ENCODE results near the gene PTGDR2.

PTGDR2 gene

DNA sequence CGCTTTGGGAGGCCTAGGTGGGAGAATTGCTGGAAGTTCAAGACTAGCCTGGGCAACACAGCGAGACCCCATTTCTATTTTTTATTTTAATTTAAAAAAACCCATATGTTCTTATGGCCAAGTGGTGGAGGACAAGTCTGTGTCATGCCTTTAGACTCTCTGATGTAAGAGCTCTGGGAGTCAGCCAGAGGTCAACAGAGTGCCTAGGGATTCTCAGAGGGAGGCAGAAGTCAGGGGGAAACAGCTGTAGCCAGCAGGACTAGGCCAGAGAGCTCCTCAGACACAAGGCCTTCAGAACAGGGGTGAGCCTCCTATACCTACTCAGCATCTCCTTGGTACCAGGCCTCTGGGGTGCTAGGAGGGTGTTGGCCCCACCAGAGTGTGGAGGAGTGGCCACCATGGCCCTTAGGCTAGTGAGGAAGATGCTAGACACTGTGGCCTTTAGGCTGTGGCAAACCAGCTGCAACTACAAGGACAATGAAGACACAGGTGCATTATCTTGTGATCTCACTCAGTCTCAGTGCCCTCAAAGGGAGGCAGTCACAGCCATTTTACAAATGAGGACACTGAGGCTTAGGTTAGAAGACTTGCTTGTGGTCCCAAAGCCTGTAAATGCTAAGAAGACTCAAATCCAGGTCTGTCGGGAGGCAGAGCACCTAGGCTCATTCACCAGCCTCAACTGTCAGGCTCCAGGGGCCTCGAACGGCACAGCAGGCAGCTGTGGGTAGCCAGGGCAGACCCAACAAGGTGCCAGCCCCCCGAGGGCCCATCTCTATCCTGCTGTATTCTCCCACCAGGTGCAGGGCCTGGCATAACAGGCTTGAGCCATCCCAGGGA, 16.6 kb upstream of the PTGDR2 start:
- Histone ChIP-seq H3K4me3 (ENCODE audit: low read length) (no peak overlapping the region), H3K36me3 (ENCODE audit: insufficient read depth, low read depth, low read length) (no peaks in the 10 kb centered on the region), H3K4me1 (ENCODE audit: insufficient read depth, low read length) (no peaks in the 10 kb centered on the region), H3K9me3 (ENCODE audit: insufficient read depth, low read depth, low read length) (no peaks in the 10 kb centered on the region), H3K27ac (ENCODE audit: low read length) (no peak overlapping the region), H3K9ac (ENCODE audit: low read depth, low read length) (no peak overlapping the region), H3K27me3 (ENCODE audit: insufficient read depth, low read length) (no peaks in the 10 kb centered on the region)

DNA sequence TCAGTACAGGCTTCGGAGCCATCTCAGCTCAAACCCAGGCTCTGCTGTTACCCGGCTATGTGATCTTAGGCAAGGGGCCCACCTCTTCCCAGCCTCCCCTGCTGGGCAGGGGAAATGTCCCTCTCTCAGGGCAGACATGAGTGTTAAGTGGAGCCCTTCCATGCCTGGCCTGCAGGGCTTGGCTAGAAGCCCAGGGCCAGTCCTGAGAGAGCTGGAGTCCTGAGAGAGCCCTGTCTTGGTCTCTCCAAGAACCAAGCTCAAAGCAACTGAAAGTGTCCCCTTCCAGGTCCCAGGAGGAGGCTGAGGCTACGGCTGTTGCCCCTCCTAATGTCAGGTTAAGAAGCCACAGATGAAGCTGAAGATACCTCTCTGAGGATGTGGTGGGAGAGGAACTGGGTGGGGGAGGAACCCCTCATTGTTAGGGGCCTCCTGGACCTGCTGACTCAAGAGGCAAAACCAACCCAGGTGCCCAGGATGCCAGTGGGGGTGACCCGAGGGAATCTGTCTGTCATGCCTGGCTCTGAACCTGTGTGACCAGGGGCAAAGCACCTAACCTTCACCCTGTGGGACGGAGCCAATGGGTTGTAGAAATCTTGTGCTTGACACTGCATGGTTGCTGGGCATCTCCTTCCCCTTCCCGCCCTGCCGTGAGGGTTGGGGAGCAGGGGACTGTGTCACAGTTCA, 15.8 kb upstream of the PTGDR2 start:
- no peak overlapping the region for H3K27ac ChIP-seq (ENCODE audit: low read length)
- H3K9ac ChIP-seq (ENCODE audit: low read depth, low read length): no peak overlapping the region
- H3K4me3 ChIP-seq (ENCODE audit: low read length): no peak overlapping the region
- H3K36me3 ChIP-seq (ENCODE audit: insufficient read depth, low read depth, low read length): no peaks in the 10 kb centered on the region
- H3K4me1 ChIP-seq (ENCODE audit: insufficient read depth, low read length): no peaks in the 10 kb centered on the region
- no peaks in the 10 kb centered on the region for H3K27me3 ChIP-seq (ENCODE audit: insufficient read depth, low read length)
- no peaks in the 10 kb centered on the region for H3K9me3 ChIP-seq (ENCODE audit: insufficient read depth, low read depth, low read length)

DNA sequence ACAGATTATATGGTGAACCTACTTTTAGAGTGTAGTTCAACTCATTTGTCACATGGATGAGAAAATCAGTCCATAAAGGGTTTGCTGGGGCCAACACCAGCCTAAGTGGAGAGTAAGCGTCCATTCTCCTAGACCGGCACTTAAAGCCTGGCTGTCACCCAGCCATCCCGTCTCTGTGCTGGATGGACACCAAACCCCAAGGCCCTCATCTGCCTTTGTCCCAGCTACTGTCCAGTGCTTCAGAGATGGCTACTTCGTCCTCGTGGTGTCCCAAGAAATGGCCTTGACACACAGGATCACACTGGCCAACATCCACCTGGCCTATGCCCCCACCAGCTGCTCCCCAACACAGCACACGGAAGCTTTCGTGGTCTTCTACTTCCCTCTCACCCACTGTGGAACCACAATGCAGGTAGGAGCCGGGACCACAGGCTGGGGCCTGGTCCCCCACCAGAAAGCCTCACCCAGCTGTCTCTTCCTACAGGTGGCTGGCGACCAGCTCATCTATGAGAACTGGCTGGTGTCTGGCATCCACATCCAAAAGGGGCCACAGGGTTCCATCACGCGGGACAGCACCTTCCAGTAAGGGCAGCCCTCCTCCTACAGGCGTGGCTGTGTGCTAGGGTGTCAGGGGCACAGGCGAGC, 15.1 kb upstream of the PTGDR2 start:
- H3K9me3 ChIP-seq (ENCODE audit: insufficient read depth, low read depth, low read length): no peaks in the 10 kb centered on the region
- no peaks in the 10 kb centered on the region for H3K36me3 ChIP-seq (ENCODE audit: insufficient read depth, low read depth, low read length)
- H3K4me1 ChIP-seq (ENCODE audit: insufficient read depth, low read length): no peaks in the 10 kb centered on the region
- H3K27ac ChIP-seq (ENCODE audit: low read length): no peak overlapping the region
- no peak overlapping the region for H3K4me3 ChIP-seq (ENCODE audit: low read length)
- H3K27me3 ChIP-seq (ENCODE audit: insufficient read depth, low read length): no peaks in the 10 kb centered on the region
- no peak overlapping the region for H3K9ac ChIP-seq (ENCODE audit: low read depth, low read length)

DNA sequence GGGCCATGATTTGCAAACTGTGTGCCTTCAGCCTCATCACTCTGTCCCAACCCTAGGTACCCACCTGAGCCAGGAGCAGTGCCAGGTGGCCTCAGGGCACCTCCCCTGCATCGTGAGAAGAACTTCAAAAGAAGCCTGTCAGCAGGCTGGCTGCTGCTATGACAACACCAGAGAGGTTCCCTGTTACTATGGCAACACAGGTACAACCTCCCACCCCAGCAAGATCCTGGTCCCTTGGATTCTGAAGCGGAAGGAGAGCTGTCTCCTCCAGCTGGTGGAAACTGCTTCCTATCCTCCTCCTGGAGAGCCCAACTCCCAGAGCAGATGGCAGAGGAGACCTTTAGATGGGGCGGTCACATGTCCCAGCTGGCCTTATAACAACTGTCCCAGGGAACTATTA, 14.5 kb upstream of the PTGDR2 start:
- no peak overlapping the region for H3K27ac ChIP-seq (ENCODE audit: low read length)

DNA sequence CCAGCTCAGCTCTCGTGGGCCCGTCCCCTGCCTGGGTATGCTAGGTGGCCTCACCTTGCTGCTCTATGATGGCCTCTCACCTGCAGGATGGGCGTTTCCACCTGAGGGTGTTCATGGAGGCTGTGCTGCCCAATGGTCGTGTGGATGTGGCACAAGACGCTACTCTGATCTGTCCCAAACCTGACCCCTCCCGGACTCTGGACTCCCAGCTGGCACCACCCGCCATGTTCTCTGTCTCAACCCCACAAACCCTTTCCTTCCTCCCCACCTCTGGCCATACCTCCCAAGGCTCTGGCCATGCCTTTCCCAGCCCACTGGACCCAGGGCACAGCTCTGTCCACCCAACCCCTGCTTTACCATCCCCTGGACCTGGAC, 13.7 kb upstream of the PTGDR2 start:
- Histone ChIP-seq H3K9ac (ENCODE audit: low read depth, low read length) (no peak overlapping the region), H3K4me3 (ENCODE audit: low read length) (no peak overlapping the region), H3K4me1 (ENCODE audit: insufficient read depth, low read length) (no peaks in the 10 kb centered on the region), H3K9me3 (ENCODE audit: insufficient read depth, low read depth, low read length) (no peaks in the 10 kb centered on the region), H3K27ac (ENCODE audit: low read length) (no peak overlapping the region), H3K36me3 (ENCODE audit: insufficient read depth, low read depth, low read length) (no peaks in the 10 kb centered on the region), H3K27me3 (ENCODE audit: insufficient read depth, low read length) (no peaks in the 10 kb centered on the region)

More for the DNA sequence above, 14.5 kb upstream of the PTGDR2 start:
- no peaks in the 10 kb centered on the region for H3K27me3 ChIP-seq (ENCODE audit: insufficient read depth, low read length)
- H3K9me3 ChIP-seq (ENCODE audit: insufficient read depth, low read depth, low read length): no peaks in the 10 kb centered on the region
- no peak overlapping the region for H3K9ac ChIP-seq (ENCODE audit: low read depth, low read length)
- no peaks in the 10 kb centered on the region for H3K36me3 ChIP-seq (ENCODE audit: insufficient read depth, low read depth, low read length)
- H3K4me3 ChIP-seq (ENCODE audit: low read length): no peak overlapping the region
- no peaks in the 10 kb centered on the region for H3K4me1 ChIP-seq (ENCODE audit: insufficient read depth, low read length)

DNA sequence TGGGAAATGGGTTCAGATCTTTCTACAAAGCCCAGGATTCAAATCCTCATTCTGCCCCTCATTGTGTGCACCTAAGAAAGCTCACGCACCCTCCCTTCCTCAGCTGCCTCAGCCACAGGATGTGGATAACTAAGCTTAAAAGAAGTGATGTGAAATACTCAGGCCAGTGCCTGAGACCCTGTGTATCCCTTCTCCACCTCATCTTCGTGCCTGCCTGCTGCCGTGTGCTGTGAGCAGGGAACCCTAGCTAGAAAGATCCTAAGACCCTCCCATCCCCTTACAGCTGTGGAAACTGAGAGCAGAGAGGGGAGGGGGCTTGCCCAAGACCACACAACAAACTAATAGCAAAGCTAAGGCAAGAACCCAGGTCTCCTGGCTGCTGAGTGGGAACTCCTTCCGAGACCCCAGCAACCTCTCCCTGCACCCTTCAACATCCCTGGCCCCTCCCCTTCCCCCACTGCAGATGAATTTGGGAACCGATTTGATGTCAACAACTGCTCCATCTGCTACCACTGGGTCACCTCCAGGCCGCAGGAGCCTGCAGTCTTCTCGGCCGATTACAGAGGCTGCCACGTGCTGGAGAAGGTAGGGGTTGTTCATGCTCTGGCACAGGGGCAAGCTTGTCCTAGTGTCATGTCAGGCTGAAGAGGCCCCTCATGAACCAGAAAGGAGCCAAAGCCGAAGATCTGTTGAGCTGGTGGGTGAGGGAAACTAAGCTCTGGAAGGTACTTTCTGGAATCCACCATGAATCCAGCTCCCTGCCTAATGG, 13.1 kb upstream of the PTGDR2 start:
- Histone ChIP-seq H3K27ac (ENCODE audit: low read length) (no peak overlapping the region), H3K9me3 (ENCODE audit: insufficient read depth, low read depth, low read length) (no peaks in the 10 kb centered on the region), H3K27me3 (ENCODE audit: insufficient read depth, low read length) (no peaks in the 10 kb centered on the region), H3K9ac (ENCODE audit: low read depth, low read length) (no peak overlapping the region), H3K4me3 (ENCODE audit: low read length) (no peak overlapping the region), H3K36me3 (ENCODE audit: insufficient read depth, low read depth, low read length) (no peaks in the 10 kb centered on the region), H3K4me1 (ENCODE audit: insufficient read depth, low read length) (no peaks in the 10 kb centered on the region)

DNA sequence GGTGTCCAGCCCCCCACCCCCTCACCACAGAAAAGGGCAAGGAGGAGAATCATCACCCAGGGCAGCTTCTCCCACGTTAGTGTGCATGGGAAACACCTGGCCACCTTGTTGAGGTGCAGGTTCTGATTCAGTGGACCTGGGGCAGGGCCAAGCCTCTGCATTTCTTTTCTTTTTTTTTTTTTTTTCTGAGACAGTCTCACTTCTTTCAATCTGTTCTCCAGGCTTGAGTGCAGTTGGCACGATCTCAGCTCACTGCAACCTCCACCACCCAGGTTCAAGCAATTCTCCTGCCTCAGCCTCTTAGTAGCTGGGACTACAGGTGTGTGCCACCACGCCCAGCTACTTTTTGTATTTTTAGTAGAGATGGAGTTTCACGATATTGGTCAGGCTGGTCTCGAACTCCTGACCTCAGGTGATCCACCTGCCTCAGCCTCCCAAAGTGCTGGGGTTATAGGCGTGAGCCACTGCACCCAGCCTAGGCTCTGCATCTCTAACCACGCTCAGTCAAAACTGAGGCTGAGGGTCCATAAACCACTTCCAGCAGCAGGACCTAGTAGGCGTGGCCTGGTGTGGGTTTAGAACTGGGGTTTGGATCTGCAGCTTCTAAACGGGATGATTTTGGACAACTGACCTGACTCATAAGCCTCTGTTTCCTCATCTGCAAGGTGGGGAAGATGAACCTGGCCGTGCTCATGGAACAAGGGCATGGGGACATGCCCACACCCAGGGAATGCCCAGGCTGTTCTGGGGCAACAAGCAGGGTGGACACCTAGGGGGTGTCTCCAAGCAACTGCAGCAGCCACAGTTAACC, 12.3 kb upstream of the PTGDR2 start:
- no peaks in the 10 kb centered on the region for H3K27me3 ChIP-seq (ENCODE audit: insufficient read depth, low read length)
- H3K4me3 ChIP-seq (ENCODE audit: low read length): no peak overlapping the region
- H3K9ac ChIP-seq (ENCODE audit: low read depth, low read length): no peak overlapping the region
- no peaks in the 10 kb centered on the region for H3K36me3 ChIP-seq (ENCODE audit: insufficient read depth, low read depth, low read length)
- H3K9me3 ChIP-seq (ENCODE audit: insufficient read depth, low read depth, low read length): no peaks in the 10 kb centered on the region
- no peaks in the 10 kb centered on the region for H3K4me1 ChIP-seq (ENCODE audit: insufficient read depth, low read length)
- H3K27ac ChIP-seq (ENCODE audit: low read length): no peak overlapping the region

DNA sequence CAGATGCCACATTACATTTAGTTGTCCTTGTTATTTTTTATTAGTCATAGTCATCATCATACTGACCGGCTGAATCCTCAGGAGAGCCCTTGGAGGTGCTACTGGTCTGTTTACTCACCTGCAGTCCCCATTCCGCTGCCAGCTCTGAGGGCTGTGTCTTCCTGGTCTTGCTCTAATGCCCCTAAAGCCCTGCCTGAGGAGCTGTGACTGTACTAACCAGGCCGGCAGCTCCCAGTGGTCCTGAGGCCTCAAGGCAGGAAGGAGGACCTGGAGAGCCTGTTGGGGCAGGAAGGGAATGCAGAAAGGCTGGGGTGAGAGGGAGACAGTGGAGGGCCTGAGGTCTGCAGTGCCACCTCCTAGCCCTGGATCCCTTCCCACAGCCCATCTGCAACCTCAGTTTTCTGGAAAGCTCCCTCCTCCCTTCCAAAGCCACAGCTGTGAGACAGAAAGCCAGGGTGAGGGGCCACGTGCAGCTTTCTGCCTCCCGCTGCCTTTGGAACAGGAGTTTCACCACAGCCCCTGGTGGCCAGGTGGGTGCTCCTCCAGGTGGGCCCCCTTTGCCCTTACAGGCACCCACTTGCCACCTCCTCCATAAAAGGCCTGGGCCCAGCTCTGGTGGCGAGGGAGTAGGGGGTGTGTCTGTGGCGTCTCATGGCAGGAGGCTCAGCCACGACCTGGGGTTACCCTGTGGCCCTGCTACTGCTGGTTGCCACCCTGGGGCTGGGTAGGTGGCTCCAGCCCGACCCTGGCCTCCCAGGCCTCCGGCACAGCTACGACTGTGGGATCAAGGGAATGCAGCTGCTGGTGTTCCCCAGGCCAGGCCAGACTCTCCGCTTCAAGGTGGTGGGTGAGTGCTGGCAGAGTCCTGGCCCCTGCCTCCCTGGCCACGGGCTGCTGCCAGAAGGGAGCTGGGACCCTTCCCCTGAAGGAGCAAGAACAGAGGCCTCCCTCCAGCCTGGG, 11.4 kb upstream of the PTGDR2 start, which contains the start of gene ZP1:
Gene ZP1 (plus strand): TSS at position 632 of the 960 bp plus-strand sequence. CDS start 20 bp downstream, at position 652.
- Histone ChIP-seq H3K4me1 (ENCODE audit: insufficient read depth, low read length) (no peaks in the 10 kb centered on the region), H3K27me3 (ENCODE audit: insufficient read depth, low read length) (no peaks in the 10 kb centered on the region), H3K9ac (ENCODE audit: low read depth, low read length) (no peak within 1 kb of the TSS), H3K36me3 (ENCODE audit: insufficient read depth, low read depth, low read length) (no peaks in the 10 kb centered on the region), H3K27ac (ENCODE audit: low read length) (no peak within 1 kb of the TSS), H3K9me3 (ENCODE audit: insufficient read depth, low read depth, low read length) (no peaks in the 10 kb centered on the region), H3K4me3 (ENCODE audit: low read length) (no peak within 1 kb of the TSS)

DNA sequence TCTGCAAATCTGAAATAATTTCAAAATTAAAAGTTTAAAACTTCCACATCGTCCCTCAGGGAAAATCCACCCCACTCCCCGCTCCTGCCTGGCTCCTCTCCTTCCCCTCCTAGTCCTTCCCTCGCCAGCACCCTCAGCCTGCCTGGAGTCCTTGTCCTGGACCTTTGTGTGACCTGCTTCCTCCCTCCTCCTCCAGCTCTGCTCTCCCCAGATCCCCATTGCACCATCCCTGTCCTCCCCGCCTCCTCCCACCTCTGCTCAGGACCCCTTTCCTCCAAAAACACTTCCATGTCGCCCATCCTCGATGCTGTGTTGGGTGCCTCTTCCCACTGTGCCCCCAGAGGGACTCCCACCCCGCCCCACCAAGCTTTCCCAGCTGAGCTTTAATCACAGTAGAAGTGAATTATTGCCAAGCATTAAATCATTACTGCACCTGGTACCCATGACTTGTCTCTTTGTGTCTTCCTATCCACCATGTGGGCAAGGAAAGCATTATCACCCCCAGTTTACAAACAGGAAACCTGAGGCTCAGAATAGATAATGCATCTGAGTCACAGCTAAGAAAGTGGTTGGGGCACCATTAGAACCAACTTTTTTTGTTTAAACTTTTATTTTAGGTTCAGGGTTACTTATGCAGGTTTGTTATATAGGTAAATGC, 9.2 kb upstream of the PTGDR2 start:
- no peak overlapping the region for H3K9ac ChIP-seq (ENCODE audit: low read depth, low read length)
- no peak overlapping the region for H3K27ac ChIP-seq (ENCODE audit: low read length)
- H3K4me1 ChIP-seq (ENCODE audit: insufficient read depth, low read length): no peaks in the 10 kb centered on the region
- H3K4me3 ChIP-seq (ENCODE audit: low read length): no peak overlapping the region
- no peaks in the 10 kb centered on the region for H3K27me3 ChIP-seq (ENCODE audit: insufficient read depth, low read length)
- no peaks in the 10 kb centered on the region for H3K36me3 ChIP-seq (ENCODE audit: insufficient read depth, low read depth, low read length)
- no peaks in the 10 kb centered on the region for H3K9me3 ChIP-seq (ENCODE audit: insufficient read depth, low read depth, low read length)

Measured in iPS-20b (cell line).